ENCODE measurements around the gene VWA3B. TPM values are rescaled to one million over a fixed set of nuclear protein-coding genes. Genes with fewer than 3 reads are reported as not detected.
A peak's percentile ranks its signal among the peaks of the same experiment; 100 is the strongest.
"Not testable (repeated sequence)": the region's sequence is repeated elsewhere in the genome, so short reads cannot be mapped to it uniquely, and the experiment has no call there.

VWA3B gene
- total RNA-seq, 4 donors from 2014 or later: 0.30 to 6.1 (median 2.5) TPM; not detected in 1

DNA sequence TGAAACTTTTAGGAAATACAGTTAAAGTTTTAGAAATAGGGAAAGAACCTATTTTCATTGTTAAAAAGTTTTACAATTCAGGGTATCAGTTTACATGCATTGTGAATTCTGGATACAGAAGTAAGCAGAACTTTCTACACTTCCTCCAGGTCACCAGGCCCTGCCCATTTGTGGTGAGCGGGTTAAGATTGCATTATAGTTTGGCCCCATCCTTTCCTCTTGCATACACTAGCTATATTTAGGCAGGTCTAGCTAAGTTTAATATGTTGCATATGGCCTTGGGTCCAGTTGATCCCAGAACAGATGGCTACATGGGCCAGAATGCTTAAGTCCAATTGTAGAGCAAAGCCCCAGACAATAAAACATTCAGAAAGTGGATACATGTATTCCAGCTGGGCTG is 4.8 kb downstream of the VWA3B start:
- no peak overlapping the region for H3K4me3 ChIP-seq
- peaks cover 0 to 25% (median 7%) of the 10 kb centered on the region in 4 donors for H3K9me3 ChIP-seq
- H3K36me3 ChIP-seq: no peaks in the 10 kb centered on the region
- TF ChIP-seq POLR2A (IDR thresholded peaks at IDR 0.05) (no peak), CTCF (IDR thresholded peaks at IDR 0.05) (no peak), EP300 (IDR thresholded peaks at IDR 0.05) (no peak)
- no peak overlapping the region for H3K27ac ChIP-seq
- H3K4me1 ChIP-seq: peaks cover 0 to 14% (median 8%) of the 10 kb centered on the region in 4 donors
- H3K27me3 ChIP-seq: peaks cover 0 to 8% of the 10 kb centered on the region in 2 donors
- 67 to 77% methylated on average over 1 of the region's 1 CpG for WGBS, 2 donors
- DNase-seq (ENCODE audit: low spot score in 2 of 2): peak in 1 of 2 donors; percentile 25

DNA sequence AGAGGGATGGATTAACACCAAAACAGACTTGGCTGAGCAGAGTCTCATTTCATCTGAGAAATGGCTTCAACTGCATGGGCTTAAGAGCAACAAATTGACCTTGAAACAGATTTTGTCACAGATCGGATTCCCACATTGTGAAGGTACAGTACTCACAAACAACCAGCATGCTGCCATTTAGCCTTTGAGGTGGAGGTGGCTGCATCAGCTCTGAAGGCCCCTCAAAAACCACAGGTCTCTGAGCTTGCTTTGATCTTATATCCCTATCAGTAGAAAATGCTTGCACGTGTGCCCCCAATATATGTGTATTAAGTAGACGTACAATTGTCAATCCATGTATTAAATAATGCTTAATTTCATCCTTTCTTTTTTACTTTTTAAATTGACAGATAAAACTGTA is 6.2 kb downstream of the VWA3B start:
- TF ChIP-seq POLR2A (IDR thresholded peaks at IDR 0.05) (no peak), CTCF (IDR thresholded peaks at IDR 0.05) (no peak), EP300 (IDR thresholded peaks at IDR 0.05) (no peak)
- H3K4me1 ChIP-seq: peaks cover 0 to under 1% (median 0%) of the 10 kb centered on the region in 4 donors
- H3K27me3 ChIP-seq: no peaks in the 10 kb centered on the region
- WGBS, 2 donors: 87 to 92% methylated on average over 3 of the region's 3 CpGs
- no peak for DNase-seq (ENCODE audit: low spot score in 2 of 2)
- peaks cover 0 to 30% (median 7%) of the 10 kb centered on the region in 4 donors for H3K9me3 ChIP-seq
- H3K27ac ChIP-seq: no peak overlapping the region
- H3K4me3 ChIP-seq: no peak overlapping the region
- no peaks in the 10 kb centered on the region for H3K36me3 ChIP-seq

DNA sequence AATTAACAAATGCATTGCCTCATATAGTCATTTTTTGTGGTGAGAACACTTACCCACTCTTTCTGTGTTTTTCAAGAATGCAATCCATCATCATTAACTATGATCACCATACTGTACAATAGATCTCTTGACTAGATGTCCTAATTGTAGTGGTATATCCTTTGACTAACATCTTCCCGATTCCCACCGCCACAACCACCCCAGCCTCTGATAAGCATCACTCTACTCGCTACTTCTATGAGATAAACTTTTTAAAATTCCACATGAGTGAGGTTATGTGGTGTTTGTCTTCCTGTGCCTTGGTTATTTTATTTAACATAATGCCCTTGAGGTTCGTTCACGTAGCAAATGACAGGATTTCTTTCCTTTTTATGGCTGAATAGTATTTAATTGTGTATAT is 6.6 kb downstream of the VWA3B start:
- H3K27me3 ChIP-seq: no peaks in the 10 kb centered on the region
- WGBS, 2 donors: 81 to 87% methylated on average over 5 of the region's 5 CpGs
- peaks cover 0 to 34% (median 7%) of the 10 kb centered on the region in 4 donors for H3K9me3 ChIP-seq
- no peak for DNase-seq (ENCODE audit: low spot score in 2 of 2)
- no peak overlapping the region for H3K4me3 ChIP-seq
- no peak overlapping the region for H3K27ac ChIP-seq
- TF ChIP-seq POLR2A (IDR thresholded peaks at IDR 0.05): no peak
- no peak for TF ChIP-seq EP300 (IDR thresholded peaks at IDR 0.05)
- TF ChIP-seq CTCF (IDR thresholded peaks at IDR 0.05): no peak
- no peaks in the 10 kb centered on the region for H3K36me3 ChIP-seq
- H3K4me1 ChIP-seq: no peaks in the 10 kb centered on the region

DNA sequence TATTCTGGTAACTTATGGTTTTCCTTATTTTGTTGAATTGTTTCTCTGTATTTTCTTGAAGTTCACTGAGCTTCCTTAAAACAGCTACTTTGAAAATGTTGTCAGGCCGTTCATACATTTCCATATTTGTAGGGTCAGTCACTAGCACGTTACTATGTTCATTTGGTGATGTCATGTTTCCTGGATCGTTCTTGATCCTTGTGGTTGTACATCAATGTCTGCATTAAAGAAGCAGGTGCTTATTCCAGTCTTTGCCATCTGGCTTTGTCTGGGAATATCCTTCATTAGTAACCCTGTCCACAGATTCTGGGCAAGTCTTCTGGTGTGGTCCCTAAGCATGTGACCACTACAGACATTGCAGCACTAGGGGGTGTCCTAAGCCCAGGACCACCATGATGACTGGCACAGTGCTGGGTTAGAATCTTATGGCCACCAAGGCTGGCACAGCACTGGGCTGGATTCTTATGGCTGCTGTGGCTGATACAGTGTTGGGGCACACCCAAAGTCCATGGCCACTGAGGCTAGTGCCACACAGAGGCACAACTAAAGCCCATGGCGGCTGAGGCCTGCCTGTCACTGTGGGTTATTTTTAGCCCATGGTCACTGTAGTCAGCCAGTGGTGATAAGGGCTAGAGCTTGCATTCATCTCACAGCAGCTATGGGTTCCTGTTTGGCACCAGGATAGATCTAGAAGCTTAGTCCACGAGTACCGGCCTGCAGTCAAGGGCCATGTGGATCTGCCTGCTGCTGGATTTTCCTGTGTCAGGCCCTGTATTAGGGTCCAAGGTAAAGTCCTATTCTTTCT is 13.2 kb downstream of the VWA3B start:
- H3K27ac ChIP-seq: no peak overlapping the region

GRCh38 chr2:98102315-98102714 is 15.3 kb downstream of the VWA3B start:
- not testable (repeated sequence) for H3K4me1 ChIP-seq; H3K36me3 ChIP-seq; H3K27ac ChIP-seq; DNase-seq (ENCODE audit: low spot score in 2 of 2); H3K4me3 ChIP-seq; H3K27me3 ChIP-seq
- H3K9me3 ChIP-seq: peaks cover 0 to 27% (median 3%) of the 10 kb centered on the region in 4 donors
- WGBS, 2 donors: 96 to 97% methylated on average over 17 of the region's 17 CpGs

More for the DNA sequence above, 13.2 kb downstream of the VWA3B start:
- no peaks in the 10 kb centered on the region for H3K4me1 ChIP-seq
- no peak overlapping the region for H3K4me3 ChIP-seq
- no peaks in the 10 kb centered on the region for H3K36me3 ChIP-seq
- H3K9me3 ChIP-seq: peaks cover 0 to 44% (median 7%) of the 10 kb centered on the region in 4 donors
- no peaks in the 10 kb centered on the region for H3K27me3 ChIP-seq
- 77 to 79% methylated on average over 4 to 6 of the region's 6 CpGs for WGBS, 2 donors
- TF ChIP-seq CTCF (IDR thresholded peaks at IDR 0.05): no peak
- TF ChIP-seq EP300 (IDR thresholded peaks at IDR 0.05): no peak
- TF ChIP-seq POLR2A (IDR thresholded peaks at IDR 0.05): no peak
- DNase-seq (ENCODE audit: low spot score in 2 of 2): no peak

Data from tibial nerve (tissue), 4 donors.